Endometrial microvascular endothelial cells (primary cell): ENCODE results near the gene UBQLNL. TPM values are rescaled to one million over a fixed set of nuclear protein-coding genes. Genes with fewer than 3 reads are reported as not detected.

Experiments
- total RNA-seq: library from RNA; depleted of rRNA; stranded (reverse); fragments of >200 nt; gene quantifications from one replicate; pipeline ENCODE4 v1.2.3, GENCODE V29; 2015; ENCODE audit errors: inconsistent ontology term

UBQLNL gene
- total RNA-seq, 1 donor from 2014 or later = not detected

Other genes starting within 250 kb of the UBQLNL start
- gene HBE1, start 246.8 kb downstream of the UBQLNL start, total RNA-seq = not detected
- gene OR51B4, start 214.8 kb downstream of the UBQLNL start, total RNA-seq = not detected
- not detected for gene OR51B2, start 192.4 kb downstream of the UBQLNL start, total RNA-seq
- gene OR51B5, start 173.2 kb downstream of the UBQLNL start, total RNA-seq = not detected
- not detected for gene OR51B6, start 165.2 kb downstream of the UBQLNL start, total RNA-seq
- not detected for gene OR51M1, start 132.9 kb downstream of the UBQLNL start, total RNA-seq
- gene OR51Q1, start 94.6 kb downstream of the UBQLNL start, total RNA-seq = not detected
- gene OR51I1, start 75.2 kb downstream of the UBQLNL start, total RNA-seq = not detected
- not detected for gene OR51I2, start 67.4 kb downstream of the UBQLNL start, total RNA-seq
- gene OR52D1, start 28.0 kb downstream of the UBQLNL start, total RNA-seq = not detected
- gene UBQLN3, start 6.7 kb downstream of the UBQLNL start, total RNA-seq = not detected
- not detected for gene OR52H1, start 31.8 kb upstream of the UBQLNL start, total RNA-seq
- not detected for gene OR52B6, start 64.2 kb upstream of the UBQLNL start, total RNA-seq
- 9.7 TPM for gene TRIM6, start 79.9 kb upstream of the UBQLNL start, total RNA-seq
- gene TRIM34, start 108.3 kb upstream of the UBQLNL start, total RNA-seq = 11.8 TPM
- 55.4 TPM for gene TRIM5, start 168.4 kb upstream of the UBQLNL start, total RNA-seq
- gene TRIM22, start 173.1 kb upstream of the UBQLNL start, total RNA-seq = 112 TPM
- gene OR56B1, start 219.7 kb upstream of the UBQLNL start, total RNA-seq = not detected
- not detected for gene OR52N4, start 237.5 kb upstream of the UBQLNL start, total RNA-seq